Fibroblast of skin of abdomen (primary cell): ENCODE measurements around the gene PTPRM.
A peak's percentile ranks its signal among the peaks of the same experiment; 100 is the strongest.

Source experiments
- DNase-seq: peaks from one replicate; pipeline ENCODE4 v3.0.0-alpha.2; 2013

The PTPRM gene

GRCh38 chr18:7760967-7761948 lies 194.1 kb downstream of the PTPRM start:
- peak; percentile 19 for DNase-seq

GRCh38 chr18:7764405-7764804 lies 197.3 kb downstream of the PTPRM start:
- DNase-seq, result no peak

GRCh38 chr18:7766346-7766745 lies 199.2 kb downstream of the PTPRM start:
- no peak for DNase-seq

- no peak for DNase-seq
These were observed 199.7 kb downstream of the PTPRM start for GRCh38 chr18:7766817-7767216.

- DNase-seq, result no peak
These were observed 203.8 kb downstream of the PTPRM start for GRCh38 chr18:7770908-7771307.

- no peak for DNase-seq
These were observed 205.4 kb downstream of the PTPRM start for GRCh38 chr18:7772510-7772888.

- no peak for DNase-seq
These were observed 205.8 kb downstream of the PTPRM start for GRCh38 chr18:7772951-7773350.

GRCh38 chr18:7775128-7775527 lies 208.0 kb downstream of the PTPRM start:
- DNase-seq, result no peak

GRCh38 chr18:7775843-7776242 lies 208.7 kb downstream of the PTPRM start:
- no peak for DNase-seq

- DNase-seq, result peak; percentile 16
These were observed 211.1 kb downstream of the PTPRM start for GRCh38 chr18:7778181-7778580.

GRCh38 chr18:7779211-7779610 lies 212.1 kb downstream of the PTPRM start:
- no peak for DNase-seq

GRCh38 chr18:7784171-7784570 lies 217.1 kb downstream of the PTPRM start:
- DNase-seq, result no peak

- DNase-seq, result no peak
These were observed 219.5 kb downstream of the PTPRM start for GRCh38 chr18:7786569-7786968.

GRCh38 chr18:7787339-7787738 lies 220.2 kb downstream of the PTPRM start:
- no peak for DNase-seq

- peak; percentile 33 for DNase-seq
These were observed 222.9 kb downstream of the PTPRM start for GRCh38 chr18:7789856-7790552.

- DNase-seq, result no peak
These were observed 226.0 kb downstream of the PTPRM start for GRCh38 chr18:7793100-7793499.

- DNase-seq, result no peak
These were observed 236.9 kb downstream of the PTPRM start for GRCh38 chr18:7803956-7804469.

- DNase-seq, result no peak
These were observed 238.0 kb downstream of the PTPRM start for GRCh38 chr18:7805096-7805495.

GRCh38 chr18:7805880-7806279 lies 238.8 kb downstream of the PTPRM start:
- DNase-seq, result no peak

- DNase-seq, result no peak
These were observed 240.9 kb downstream of the PTPRM start for GRCh38 chr18:7807936-7808453.

- DNase-seq, result no peak
These were observed 241.9 kb downstream of the PTPRM start for GRCh38 chr18:7808992-7809391.

- DNase-seq, result no peak
These were observed 242.3 kb downstream of the PTPRM start for GRCh38 chr18:7809455-7809854.

- no peak for DNase-seq
These were observed 242.9 kb downstream of the PTPRM start for GRCh38 chr18:7809978-7810377.
